GM18517 (cell line): Measurements from ENCODE around the gene PMEPA1.

Experiments used
- ATAC-seq: cut with Tn5 transposase; IDR thresholded peaks from one replicate; pipeline ENCODE4 v1.9.1; 2021; ENCODE audit warnings: mild to moderate bottlenecking, moderate library complexity; ENCODE audit not compliant: unreplicated experiment

Gene PMEPA1

GRCh38 chr20:57712851-57713504, 3.2 kb upstream of the PMEPA1 start:
- ATAC-seq, result no peak

GRCh38 chr20:57712341-57712740, 2.5 kb upstream of the PMEPA1 start:
- ATAC-seq, result no peak

DNA sequence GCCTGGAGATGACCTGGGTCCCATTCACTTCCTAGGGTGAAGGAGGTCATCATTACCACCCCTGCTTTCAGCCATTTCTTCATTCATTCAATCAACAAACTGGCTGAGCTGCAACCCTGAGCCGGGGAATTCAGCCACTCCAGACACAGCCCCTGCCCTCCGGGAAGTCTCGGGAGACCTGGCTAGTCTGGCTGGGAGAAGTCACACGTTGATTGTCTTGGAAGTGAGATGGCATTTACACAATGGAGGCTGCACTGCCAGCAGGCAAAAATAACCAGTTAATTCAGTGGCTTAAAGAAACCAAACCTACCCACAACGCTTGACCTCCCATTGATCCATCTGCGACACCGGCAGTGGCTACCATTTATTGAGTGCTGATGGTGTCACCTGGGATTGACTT, 2.0 kb upstream of the PMEPA1 start:
- ATAC-seq, result no peak

GRCh38 chr20:57711311-57711712, 1.5 kb upstream of the PMEPA1 start:
- no peak for ATAC-seq

DNA sequence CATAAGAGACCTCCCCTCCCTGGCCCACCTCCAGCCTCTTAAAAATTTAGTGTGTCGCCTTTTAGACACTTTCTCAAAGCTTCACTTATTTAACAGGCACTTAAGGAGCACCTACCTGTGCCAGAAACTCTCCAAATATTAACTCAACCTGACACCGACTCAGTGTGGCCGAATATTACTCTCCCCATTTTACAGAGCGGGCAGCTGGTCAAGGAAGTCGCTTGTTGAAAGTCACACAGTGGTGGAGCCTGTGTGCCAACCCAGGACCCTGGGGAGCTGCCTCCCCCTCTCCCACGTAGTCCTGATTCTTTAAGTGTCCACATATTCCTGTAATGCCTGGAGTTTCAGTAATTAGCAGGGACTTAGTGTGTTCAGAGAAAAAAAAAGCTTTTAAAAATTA, 1.0 kb upstream of the PMEPA1 start:
- no peak for ATAC-seq

DNA sequence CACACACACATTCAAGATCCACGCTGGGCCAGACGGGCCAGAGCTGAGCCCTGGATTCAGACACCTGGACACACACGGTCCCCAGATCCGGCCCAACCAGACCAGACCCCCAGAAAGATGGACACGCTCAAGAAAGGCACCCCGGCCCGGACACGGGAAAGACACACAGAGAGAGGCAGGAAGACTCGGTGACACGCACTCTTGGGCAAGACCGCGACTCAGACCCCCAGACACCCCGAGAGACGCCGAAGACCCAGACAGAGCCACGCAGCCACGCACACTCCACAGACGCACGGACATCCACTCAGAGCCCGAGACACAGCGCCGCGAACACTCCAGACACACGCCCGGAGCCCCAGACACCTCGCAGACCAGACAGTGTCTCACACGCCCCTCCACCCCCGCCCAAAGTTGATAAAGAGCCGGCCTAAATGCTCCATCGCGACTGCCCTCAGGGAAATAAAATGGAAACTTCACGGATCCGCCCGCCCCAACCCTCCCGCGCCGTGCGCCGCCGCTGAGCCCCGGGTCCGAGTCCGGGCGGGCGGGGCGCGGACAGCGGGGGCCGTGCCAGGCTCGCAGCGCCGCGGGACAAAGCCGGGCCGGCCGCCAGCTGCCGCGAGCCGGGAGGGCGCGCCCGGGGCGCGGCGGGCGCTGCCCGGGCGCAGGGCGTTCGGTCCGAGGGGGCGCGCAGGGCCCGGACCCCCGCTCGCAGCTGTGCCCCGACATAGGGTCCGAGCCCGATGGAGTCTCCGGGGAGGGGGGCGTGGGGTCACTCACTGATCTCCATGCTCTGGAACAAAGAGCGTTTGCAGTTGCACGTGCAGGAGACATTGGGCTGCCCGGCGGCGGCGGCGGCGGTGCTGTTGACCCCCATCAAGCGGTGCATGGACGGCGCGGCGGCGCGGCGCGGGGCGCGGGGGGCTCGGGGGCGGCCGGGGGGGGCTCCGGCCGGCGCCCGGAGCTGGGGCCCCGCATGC, 831 bp downstream of the PMEPA1 start:
- ATAC-seq, result no peak

- no peak for ATAC-seq
Observed at GRCh38 chr20:57707849-57708693, 1.7 kb downstream of the PMEPA1 start.

GRCh38 chr20:57707320-57707719, 2.5 kb downstream of the PMEPA1 start:
- ATAC-seq, result no peak

GRCh38 chr20:57705127-57705899, 4.5 kb downstream of the PMEPA1 start:
- no peak for ATAC-seq

DNA sequence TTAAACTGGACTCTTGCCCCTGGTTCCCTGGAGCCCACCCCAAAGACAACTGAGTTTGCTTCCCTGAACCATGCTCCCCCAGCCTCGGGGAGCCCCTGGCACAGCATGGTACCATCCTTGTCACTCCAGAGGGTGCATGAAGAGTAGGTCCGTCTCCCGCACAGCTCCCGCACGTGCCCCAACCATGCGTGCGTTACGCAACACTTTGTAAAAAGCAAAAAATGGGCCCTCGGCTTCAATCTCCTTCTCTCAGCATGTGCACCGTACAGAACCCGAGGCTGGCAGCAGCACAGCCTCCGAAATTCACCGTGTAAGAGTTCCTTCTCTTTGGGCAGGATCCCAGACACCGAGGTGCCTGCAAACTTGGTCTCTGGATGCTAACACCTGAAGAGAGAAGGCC, 5.6 kb downstream of the PMEPA1 start:
- no peak for ATAC-seq

DNA sequence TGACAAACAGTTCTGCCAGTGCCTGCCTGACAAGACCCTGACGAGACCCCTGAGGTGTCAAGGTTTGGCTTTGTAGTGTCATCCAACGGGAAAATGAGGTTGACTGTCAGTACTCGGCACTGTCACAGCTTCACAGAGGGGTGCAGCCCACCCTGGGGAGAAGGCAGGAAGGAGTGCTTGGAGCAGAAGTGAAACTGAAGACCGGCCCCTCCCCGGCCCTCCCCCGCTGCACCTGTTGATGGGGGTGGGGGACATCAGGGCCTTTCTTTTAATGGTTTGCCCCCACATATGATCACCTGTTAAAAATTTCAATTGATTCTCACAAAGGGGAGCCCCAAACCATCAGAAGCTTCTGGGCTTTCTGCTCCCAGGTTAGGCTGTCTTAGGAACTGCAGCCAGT, 6.8 kb downstream of the PMEPA1 start:
- no peak for ATAC-seq

- ATAC-seq, result no peak
Observed at GRCh38 chr20:57702521-57702920, 7.3 kb downstream of the PMEPA1 start.

DNA sequence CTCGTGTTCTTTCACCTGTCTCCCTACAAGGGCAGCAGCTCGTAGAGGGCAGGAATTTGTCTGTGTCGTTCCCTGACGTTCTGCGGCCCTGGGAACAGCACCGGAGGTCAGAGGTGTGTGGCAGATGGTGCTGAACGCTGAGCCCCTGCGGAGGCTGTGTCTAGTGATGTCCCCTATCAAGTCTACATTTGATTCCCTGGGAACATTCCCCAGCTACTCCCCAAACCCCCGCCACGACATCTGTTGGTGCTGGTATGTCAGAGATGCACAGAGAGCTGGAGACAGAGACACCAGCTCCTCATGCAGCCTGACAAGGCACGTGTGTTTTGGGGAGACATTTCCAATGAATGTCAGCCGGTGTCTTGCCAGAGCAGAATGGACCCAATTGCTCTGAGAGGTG, 7.7 kb downstream of the PMEPA1 start:
- no peak for ATAC-seq

DNA sequence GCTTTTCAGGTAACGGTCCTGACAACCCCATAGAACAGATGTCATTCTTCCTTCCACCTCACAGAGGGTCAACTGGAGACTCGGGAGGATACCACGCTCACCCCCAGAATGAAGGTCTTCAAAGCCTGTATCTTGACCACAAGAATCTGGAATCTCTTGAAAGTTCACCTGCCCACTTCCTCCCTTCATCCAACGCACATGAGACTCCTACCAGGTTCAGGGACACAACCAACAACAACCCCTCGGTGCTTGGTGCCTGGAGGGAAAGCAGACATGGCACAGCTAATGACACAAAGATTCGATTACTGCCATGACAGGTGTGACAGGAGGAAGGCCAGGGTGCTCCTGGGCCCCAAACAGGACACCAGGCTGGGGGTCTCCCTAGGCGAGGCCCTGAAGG, 8.2 kb downstream of the PMEPA1 start:
- no peak for ATAC-seq

GRCh38 chr20:57701090-57701489, 8.7 kb downstream of the PMEPA1 start:
- ATAC-seq, result no peak

- ATAC-seq, result no peak
Observed at GRCh38 chr20:57699395-57699794, 10.4 kb downstream of the PMEPA1 start.

GRCh38 chr20:57698867-57699275, 10.9 kb downstream of the PMEPA1 start:
- no peak for ATAC-seq

DNA sequence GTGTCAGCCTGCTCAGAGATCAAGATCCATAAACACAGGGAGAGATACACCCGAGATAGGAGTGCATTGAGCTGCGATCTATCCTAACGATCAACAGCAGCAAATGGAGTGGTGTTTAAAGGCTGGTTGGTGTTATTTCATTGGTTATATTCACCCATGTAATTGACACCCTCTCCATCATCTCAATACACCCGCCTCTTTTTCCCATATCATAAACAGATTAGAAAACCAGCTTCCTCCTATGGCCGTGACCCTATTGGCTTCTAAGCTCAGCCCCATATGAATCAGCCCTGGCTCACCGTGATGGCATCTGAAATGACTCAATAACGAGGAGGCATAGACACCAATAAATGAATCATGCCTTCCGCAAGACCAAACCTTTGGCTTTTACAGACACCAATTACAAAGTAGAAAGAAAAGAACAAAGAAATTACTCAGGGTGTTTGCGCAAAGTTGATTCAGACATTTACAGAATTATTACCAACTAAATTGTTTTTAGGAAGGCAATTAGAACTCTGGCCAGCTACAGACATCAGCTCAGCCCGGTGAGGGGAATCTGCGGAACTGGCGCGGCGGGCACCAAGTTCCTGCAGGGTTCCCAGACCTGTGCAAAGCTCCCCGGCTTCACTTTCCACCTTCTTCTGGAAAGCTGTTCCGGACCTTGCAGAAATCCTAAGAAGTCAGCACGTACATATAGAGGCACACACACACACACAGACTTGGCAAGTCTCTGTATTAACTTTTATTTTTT, 11.5 kb downstream of the PMEPA1 start:
- ATAC-seq, result no peak

- ATAC-seq, result no peak
Observed at GRCh38 chr20:57697543-57697942, 12.3 kb downstream of the PMEPA1 start.
